H9 (cell line): ENCODE data around the gene ZKSCAN4. TPM values are rescaled to one million over a fixed set of nuclear protein-coding genes. Genes with fewer than 3 reads are reported as not detected.

Experiments
- DNase-seq: peaks from one replicate; pipeline ENCODE4 v3.0.0-alpha.2; 2017
- H2AFZ ChIP-seq: one replicate; pipeline ENCODE4 v1.6.1; 2013; ENCODE audit warnings: mild to moderate bottlenecking, low read length, control low read depth, moderate library complexity
- H2AK5ac ChIP-seq: 2 replicates; pipeline ENCODE4 v1.6.1; 2013; ENCODE audit warnings: low read length, control low read depth, mixed read lengths; ENCODE audit not compliant: insufficient read length
- H2BK120ac ChIP-seq: one replicate; pipeline ENCODE4 v1.6.1; 2013; ENCODE audit warnings: low read depth, mild to moderate bottlenecking, low read length, control low read depth, inconsistent platforms; ENCODE audit not compliant: poor library complexity, severe bottlenecking
- H2BK12ac ChIP-seq: 2 replicates; pipeline ENCODE4 v1.6.1; 2013; ENCODE audit warnings: low read length, control low read depth, mixed read lengths, low read depth; ENCODE audit not compliant: insufficient read length
- H2BK15ac ChIP-seq: 2 replicates; pipeline ENCODE4 v1.6.1; 2013; ENCODE audit warnings: low read depth, low read length, control low read depth
- H2BK20ac ChIP-seq: one replicate; pipeline ENCODE4 v1.6.1; 2013; ENCODE audit warnings: low read depth, mild to moderate bottlenecking, low read length, control low read depth, inconsistent platforms; ENCODE audit not compliant: poor library complexity, severe bottlenecking
- H2BK5ac ChIP-seq: 2 replicates; pipeline ENCODE4 v1.6.1; 2013; ENCODE audit warnings: low read length, control low read depth, mixed read lengths; ENCODE audit not compliant: insufficient read length
- H3K14ac ChIP-seq: 2 replicates; pipeline ENCODE4 v1.6.1; 2013; ENCODE audit warnings: low read length, control low read depth; ENCODE audit not compliant: insufficient read depth
- H3K18ac ChIP-seq: 2 replicates; pipeline ENCODE4 v1.6.1; 2013; ENCODE audit warnings: low read depth, mild to moderate bottlenecking, mixed read lengths, low read length, control low read depth; ENCODE audit not compliant: insufficient read length
- H3K23ac ChIP-seq: 2 replicates; pipeline ENCODE4 v1.6.1; 2013; ENCODE audit warnings: low read length, control low read depth, mixed read lengths, low read depth; ENCODE audit not compliant: insufficient read length
- H3K23me2 ChIP-seq: 2 replicates; pipeline ENCODE4 v1.6.1; 2013; ENCODE audit warnings: low read depth, mild to moderate bottlenecking, mixed read lengths, low read length, control low read depth; ENCODE audit not compliant: insufficient read length, poor library complexity, severe bottlenecking
- H3K27ac ChIP-seq: 2 replicates; pipeline ENCODE4 v1.5.1; 2013; ENCODE audit warnings: low read length, control low read depth, mixed read lengths, low read depth; ENCODE audit not compliant: insufficient read length
- H3K27me3 ChIP-seq: 2 replicates; pipeline ENCODE4 v1.6.1; 2013; ENCODE audit warnings: low read length, control low read depth, inconsistent platforms; ENCODE audit not compliant: insufficient read depth
- H3K4ac ChIP-seq: 2 replicates; pipeline ENCODE4 v1.6.1; 2013; ENCODE audit warnings: low read depth, mild to moderate bottlenecking, control low read depth, inconsistent platforms, low read length, moderate library complexity
- H3K4me1 ChIP-seq: 2 replicates; pipeline ENCODE4 v1.6.1; 2013; ENCODE audit warnings: low read length, control low read depth, inconsistent platforms; ENCODE audit not compliant: insufficient read depth
- H3K4me2 ChIP-seq: 2 replicates; pipeline ENCODE4 v1.6.1; 2013; ENCODE audit warnings: low read length, control low read depth, mixed read lengths; ENCODE audit not compliant: insufficient read length, insufficient read depth
- H3K56ac ChIP-seq: 2 replicates; pipeline ENCODE4 v1.6.1; 2013; ENCODE audit warnings: low read depth, mild to moderate bottlenecking, mixed read lengths, low read length, control low read depth; ENCODE audit not compliant: insufficient read length
- H3K79me1 ChIP-seq: 2 replicates; pipeline ENCODE4 v1.6.1; 2013; ENCODE audit warnings: low read depth, mild to moderate bottlenecking, moderate library complexity, low read length, control low read depth, inconsistent platforms; ENCODE audit not compliant: insufficient read depth, poor library complexity, severe bottlenecking
- H3K79me2 ChIP-seq: 2 replicates; pipeline ENCODE4 v1.6.1; 2013; ENCODE audit warnings: low read length, control low read depth, inconsistent platforms; ENCODE audit not compliant: insufficient read depth
- H3K9ac ChIP-seq: 2 replicates; pipeline ENCODE4 v1.6.1; 2013; ENCODE audit warnings: low read length, control low read depth, mixed read lengths; ENCODE audit not compliant: insufficient read length; ENCODE audit errors: extremely low read depth
- H3K9me3 ChIP-seq: one replicate; pipeline ENCODE4 v1.6.1; 2013; ENCODE audit warnings: low read depth, low read length, inconsistent platforms; ENCODE audit not compliant: control insufficient read depth
- H3T11ph ChIP-seq: one replicate; pipeline ENCODE4 v1.6.1; 2013; ENCODE audit warnings: mild to moderate bottlenecking, low read length, control low read depth, inconsistent platforms
- H4K20me1 ChIP-seq: one replicate; pipeline ENCODE4 v1.6.1; 2013; ENCODE audit not compliant: control insufficient read depth, insufficient read length, insufficient read depth
- H4K5ac ChIP-seq: 2 replicates; pipeline ENCODE4 v1.6.1; 2013; ENCODE audit warnings: low read depth, mild to moderate bottlenecking, mixed read lengths, low read length, control low read depth; ENCODE audit not compliant: insufficient read length
- H4K8ac ChIP-seq: replicated peaks from 2 replicates; pipeline ENCODE4 v1.6.1; 2013; ENCODE audit warnings: low read length, control low read depth, mixed read lengths, low read depth; ENCODE audit not compliant: insufficient read length
- H4K91ac ChIP-seq: 2 replicates; pipeline ENCODE4 v1.6.1; 2013; ENCODE audit warnings: low read depth, mild to moderate bottlenecking, moderate library complexity, mixed read lengths, low read length, control low read depth; ENCODE audit not compliant: insufficient read length
- H3K27ac Mint-ChIP-seq, 3 experiments: 2 replicates in 2 of 3; 3 replicates in 1 of 3; pipeline ENCODE4 v1.8.0; 2020 to 2021; ENCODE audit warnings: mixed read lengths in 3 of 3, mild to moderate bottlenecking in 1 of 3, moderate library complexity in 1 of 3
- H3K27me3 Mint-ChIP-seq: 2 replicates; pipeline ENCODE4 v1.8.0; 2021; ENCODE audit warnings: low read depth, mild to moderate bottlenecking, moderate library complexity, mixed read lengths
- H3K36me3 Mint-ChIP-seq, 3 experiments: 2 replicates in 2 of 3; 3 replicates in 1 of 3; pipeline ENCODE4 v1.8.0; 2020 to 2021; ENCODE audit warnings: low read depth in 3 of 3, mixed read lengths in 3 of 3; ENCODE audit not compliant: insufficient read depth in 1 of 3
- H3K4me1 Mint-ChIP-seq, 2 experiments: 2 replicates each; pipeline ENCODE4 v1.8.0; 2020; ENCODE audit warnings: mixed read lengths in 2 of 2
- H3K4me3 Mint-ChIP-seq, 2 experiments: 2 replicates in 1 of 2; 3 replicates in 1 of 2; pipeline ENCODE4 v1.8.0; 2020 to 2021; ENCODE audit warnings: mild to moderate bottlenecking in 2 of 2, mixed read lengths in 2 of 2, moderate library complexity in 1 of 2
- H3K9me3 Mint-ChIP-seq, 2 experiments: 2 replicates in 1 of 2; 3 replicates in 1 of 2; pipeline ENCODE4 v1.8.0; 2020; ENCODE audit warnings: mild to moderate bottlenecking in 2 of 2, mixed read lengths in 2 of 2, moderate library complexity in 1 of 2
- CTCF ChIP-seq: fragments of 200-600 bp; sonication (generic); conservative IDR thresholded peaks from 3 replicates; pipeline ENCODE4 v1.8.0; 2021; ENCODE audit warnings: antibody characterized with exemption, mild to moderate bottlenecking
- total RNA-seq: library from RNA; stranded (reverse); gene quantifications from 2 replicates; pipeline ENCODE4 v1.2.1, GENCODE V29; 2021

ZKSCAN4 gene
- total RNA-seq, 1 experiment from 2014 or later: 8.8 TPM

- Histone ChIP-seq H3K79me2 (no peaks in the 10 kb centered on the region), H3K14ac (no peak overlapping the region), H3K27me3 (no peaks in the 10 kb centered on the region), H2BK120ac (no peak overlapping the region), H3K18ac (no peak overlapping the region), H3K27ac (no peak overlapping the region), H2AK5ac (no peak overlapping the region), H3K23ac (no peak overlapping the region), H3K4me1 (no peaks in the 10 kb centered on the region), H4K91ac (no peak overlapping the region), H3K4ac (no peak overlapping the region), H4K5ac (no peak overlapping the region), H3K23me2 (no peaks in the 10 kb centered on the region), H2BK12ac (no peak overlapping the region), H3K9me3 (no peaks in the 10 kb centered on the region), H3K9ac (no peak overlapping the region), H3K56ac (no peak overlapping the region), H4K20me1 (no peaks in the 10 kb centered on the region), H3T11ph (no peak overlapping the region), H4K8ac (no peak overlapping the region), H2BK20ac (no peak overlapping the region), H2BK15ac (no peak overlapping the region), H3K79me1 (no peaks in the 10 kb centered on the region), H2BK5ac (no peak overlapping the region), H3K4me2 (no peak overlapping the region), H2AFZ (no peak overlapping the region)
- Mint-ChIP-seq H3K9me3 (peaks cover 0 to 3% of the 10 kb centered on the region in 2 experiments; a peak in 2 of 5 replicates), H3K36me3 (peaks cover 13 to 44% (median 37%) of the 10 kb centered on the region in 3 experiments; a peak in 6 of 7 replicates), H3K4me3 (no peak overlapping the region), H3K27me3 (no peaks in the 10 kb centered on the region), H3K27ac (no peak overlapping the region), H3K4me1 (no peaks in the 10 kb centered on the region)
- no peak for DNase-seq
- no peak for TF ChIP-seq CTCF
These were observed 39.5 kb upstream of the ZKSCAN4 start for GRCh38 chr6:28291573-28291972.
